Fibroblast of lung (primary cell): ENCODE data around the gene SEZ6L. TPM values are rescaled to one million over a fixed set of nuclear protein-coding genes. Genes with fewer than 3 reads are reported as not detected.

Source experiments
- DNase-seq, 2 donors: peaks; one replicate each; pipeline versions ENCODE4 v3.0.0 to v3.0.0-alpha.2; 2010; ENCODE audit warnings: low read depth in 2 of 2
- H2AFZ ChIP-seq: 2 replicates; pipeline ENCODE4 v1.5.1; 2012; ENCODE audit warnings: low read length, control low read depth, inconsistent platforms
- H3K27ac ChIP-seq: 2 replicates; pipeline ENCODE4 v1.5.1; 2011; ENCODE audit warnings: low read length, control low read depth; ENCODE audit not compliant: insufficient read depth
- H3K27me3 ChIP-seq: 2 replicates; pipeline ENCODE4 v1.5.1; 2011; ENCODE audit warnings: mild to moderate bottlenecking, low read length; ENCODE audit not compliant: control insufficient read depth, insufficient read depth
- H3K36me3 ChIP-seq: 2 replicates; pipeline ENCODE4 v1.5.1; 2011; ENCODE audit warnings: low read length; ENCODE audit not compliant: control insufficient read depth, insufficient read depth
- H3K4me1 ChIP-seq: 2 replicates; pipeline ENCODE4 v1.5.1; 2011; ENCODE audit warnings: low read length; ENCODE audit not compliant: control insufficient read depth, insufficient read depth; ENCODE audit errors: extremely low read depth
- H3K4me2 ChIP-seq: 2 replicates; pipeline ENCODE4 v1.5.1; 2011; ENCODE audit warnings: low read length, control low read depth; ENCODE audit not compliant: insufficient read depth; ENCODE audit errors: extremely low read depth
- H3K4me3 ChIP-seq, 4 experiments: fragments of 200-600 bp in 1 of 4; sonication (generic) in 1 of 4; replicated peaks in 1 of 4; 2 replicates each; pipeline ENCODE4 v1.5.1; 2011 to 2016; ENCODE audit warnings: low read length in 4 of 4, low read depth in 3 of 4, mild to moderate bottlenecking in 3 of 4, control low read depth in 2 of 4, inconsistent platforms in 1 of 4, mixed read lengths in 1 of 4; ENCODE audit not compliant: insufficient read depth in 1 of 4; ENCODE audit errors: control extremely low read depth in 1 of 4
- H3K79me2 ChIP-seq: 2 replicates; pipeline ENCODE4 v1.5.1; 2012; ENCODE audit warnings: mild to moderate bottlenecking, low read length, inconsistent platforms; ENCODE audit not compliant: control insufficient read depth, insufficient read depth
- H3K9ac ChIP-seq: 2 replicates; pipeline ENCODE4 v1.5.1; 2011; ENCODE audit warnings: mild to moderate bottlenecking, low read length, control low read depth; ENCODE audit not compliant: insufficient read depth
- H3K9me3 ChIP-seq: 2 replicates; pipeline ENCODE4 v1.5.1; 2012; ENCODE audit warnings: low read depth, low read length; ENCODE audit not compliant: control insufficient read depth, insufficient read depth
- H4K20me1 ChIP-seq: 2 replicates; pipeline ENCODE4 v1.5.1; 2011; ENCODE audit warnings: low read length; ENCODE audit not compliant: control insufficient read depth, insufficient read depth; ENCODE audit errors: extremely low read depth
- EZH2 ChIP-seq: IDR thresholded peaks from 2 replicates; pipeline ENCODE4 v1.5.1; 2012; ENCODE audit warnings: low read length, control low read depth, mild to moderate bottlenecking; ENCODE audit errors: missing control alignments
- polyA plus RNA-seq, 2 donors: library from polyadenylated mRNA; depleted of rRNA in 1 of 2; stranded (reverse) in 1 of 2; unstranded in 1 of 2; fragments of >200 nt; gene quantifications; 2 replicates each; pipeline ENCODE4 v1.2.1, GENCODE V29; 2011 to 2012; ENCODE audit warnings: missing spikeins in 1 of 2
- total RNA-seq: library from RNA; depleted of rRNA; stranded (reverse); fragments of >200 nt; gene quantifications from 2 replicates; pipeline ENCODE4 v1.2.1, GENCODE V29; 2014
- TF ChIP-seq, protein P1 (sequence below), 2 donors: IDR thresholded peaks in 1 of 2; conservative IDR thresholded peaks in 1 of 2; 1 replicate in 1 of 2; 2 replicates in 1 of 2; pipeline ENCODE4 v1.5.1; 2011 to 2012; ENCODE audit warnings: low read length in 2 of 2, control low read depth in 1 of 2, inconsistent platforms in 1 of 2, low read depth in 1 of 2, mild to moderate bottlenecking in 1 of 2

The SEZ6L gene
- total and polyA plus RNA-seq, 2 donors (not counting 1 experiment from before 2014, with no cell fraction given) = not detected

GRCh38 chr22:26308467-26308866, 139.2 kb downstream of the SEZ6L start:
- no peak overlapping the region for H3K4me2 ChIP-seq
- no peak for DNase-seq
- H3K9me3 ChIP-seq = no peaks in the 10 kb centered on the region
- H3K79me2 ChIP-seq = no peaks in the 10 kb centered on the region
- no peak overlapping the region for H2AFZ ChIP-seq
- no peaks in the 10 kb centered on the region for H3K36me3 ChIP-seq
- no peaks in the 10 kb centered on the region for H3K27me3 ChIP-seq
- no peak overlapping the region for H3K4me3 ChIP-seq
- TF ChIP-seq EZH2 = no peak
- TF ChIP-seq, protein P1, sequence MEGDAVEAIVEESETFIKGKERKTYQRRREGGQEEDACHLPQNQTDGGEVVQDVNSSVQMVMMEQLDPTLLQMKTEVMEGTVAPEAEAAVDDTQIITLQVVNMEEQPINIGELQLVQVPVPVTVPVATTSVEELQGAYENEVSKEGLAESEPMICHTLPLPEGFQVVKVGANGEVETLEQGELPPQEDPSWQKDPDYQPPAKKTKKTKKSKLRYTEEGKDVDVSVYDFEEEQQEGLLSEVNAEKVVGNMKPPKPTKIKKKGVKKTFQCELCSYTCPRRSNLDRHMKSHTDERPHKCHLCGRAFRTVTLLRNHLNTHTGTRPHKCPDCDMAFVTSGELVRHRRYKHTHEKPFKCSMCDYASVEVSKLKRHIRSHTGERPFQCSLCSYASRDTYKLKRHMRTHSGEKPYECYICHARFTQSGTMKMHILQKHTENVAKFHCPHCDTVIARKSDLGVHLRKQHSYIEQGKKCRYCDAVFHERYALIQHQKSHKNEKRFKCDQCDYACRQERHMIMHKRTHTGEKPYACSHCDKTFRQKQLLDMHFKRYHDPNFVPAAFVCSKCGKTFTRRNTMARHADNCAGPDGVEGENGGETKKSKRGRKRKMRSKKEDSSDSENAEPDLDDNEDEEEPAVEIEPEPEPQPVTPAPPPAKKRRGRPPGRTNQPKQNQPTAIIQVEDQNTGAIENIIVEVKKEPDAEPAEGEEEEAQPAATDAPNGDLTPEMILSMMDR (conservative IDR thresholded peaks at IDR 0.05 in 1 of 2, IDR thresholded peaks at IDR 0.05 in 1 of 2; ENCODE audit: low read depth in 1 of 2, low read length in 2 of 2) = no peak
- no peaks in the 10 kb centered on the region for H3K4me1 ChIP-seq
- H3K27ac ChIP-seq = no peak overlapping the region
- no peaks in the 10 kb centered on the region for H4K20me1 ChIP-seq
- H3K9ac ChIP-seq = no peak overlapping the region

GRCh38 chr22:26310616-26311015, 141.4 kb downstream of the SEZ6L start:
- Histone ChIP-seq H3K27ac (no peak overlapping the region), H3K79me2 (no peaks in the 10 kb centered on the region), H3K9me3 (no peaks in the 10 kb centered on the region), H3K4me3 (no peak overlapping the region), H3K4me1 (no peaks in the 10 kb centered on the region), H3K36me3 (no peaks in the 10 kb centered on the region), H3K9ac (no peak overlapping the region), H3K27me3 (no peaks in the 10 kb centered on the region), H3K4me2 (no peak overlapping the region), H2AFZ (no peak overlapping the region), H4K20me1 (no peaks in the 10 kb centered on the region)
- no peak for DNase-seq
- TF ChIP-seq, protein P1 (conservative IDR thresholded peaks at IDR 0.05 in 1 of 2, IDR thresholded peaks at IDR 0.05 in 1 of 2; ENCODE audit: low read depth in 1 of 2, low read length in 2 of 2) = no peak
- TF ChIP-seq EZH2 = no peak

DNA sequence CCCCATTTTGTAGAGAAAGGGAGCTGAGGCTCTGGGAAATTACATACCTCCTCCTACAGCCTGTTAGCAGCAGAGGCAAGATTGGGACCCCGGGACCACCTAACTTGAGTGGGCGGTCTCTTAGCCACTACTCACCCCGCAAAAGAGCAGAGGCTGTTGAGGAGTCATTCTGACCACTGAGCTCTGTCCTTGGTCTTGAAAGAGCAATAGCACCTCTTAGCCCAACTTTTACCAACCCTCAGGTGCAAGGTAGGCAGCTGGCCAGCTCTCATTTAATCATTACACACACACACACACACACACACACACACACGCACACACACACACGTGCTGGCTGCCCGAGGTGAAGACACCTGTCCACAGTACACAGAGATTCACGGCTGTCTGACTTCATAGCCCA, 144.0 kb downstream of the SEZ6L start:
- no peak overlapping the region for H2AFZ ChIP-seq
- no peaks in the 10 kb centered on the region for H3K9me3 ChIP-seq
- no peak overlapping the region for H3K27ac ChIP-seq
- H3K79me2 ChIP-seq = no peaks in the 10 kb centered on the region
- no peaks in the 10 kb centered on the region for H3K4me1 ChIP-seq
- TF ChIP-seq EZH2 = no peak
- TF ChIP-seq, protein P1 (conservative IDR thresholded peaks at IDR 0.05 in 1 of 2, IDR thresholded peaks at IDR 0.05 in 1 of 2; ENCODE audit: low read depth in 1 of 2, low read length in 2 of 2) = no peak
- H3K4me2 ChIP-seq = no peak overlapping the region
- no peaks in the 10 kb centered on the region for H3K36me3 ChIP-seq
- DNase-seq = no peak
- H3K27me3 ChIP-seq = no peaks in the 10 kb centered on the region
- no peak overlapping the region for H3K9ac ChIP-seq
- no peaks in the 10 kb centered on the region for H4K20me1 ChIP-seq
- H3K4me3 ChIP-seq = no peak overlapping the region
